KMS-11 (cell line): ENCODE results near the gene GDF15.

Experiments used
- H2AFZ ChIP-seq: fragments of 200-600 bp; sonication (generic); 2 replicates; pipeline ENCODE4 v1.6.1; 2016; ENCODE audit warnings: antibody characterized with exemption, mixed run types, low read depth
- H3K27ac ChIP-seq: fragments of 200-600 bp; sonication (generic); 2 replicates; pipeline ENCODE4 v1.6.1; 2016; ENCODE audit warnings: mild to moderate bottlenecking, mixed run types
- H3K27me3 ChIP-seq: fragments of 200-600 bp; sonication (generic); 2 replicates; pipeline ENCODE4 v1.6.1; 2017; ENCODE audit warnings: mild to moderate bottlenecking, low read depth, mixed run types, moderate library complexity; ENCODE audit not compliant: insufficient read depth
- H3K36me3 ChIP-seq: fragments of 200-600 bp; sonication (generic); 2 replicates; pipeline ENCODE4 v1.6.1; 2017; ENCODE audit warnings: mild to moderate bottlenecking, mixed run types; ENCODE audit not compliant: insufficient read depth
- H3K4me1 ChIP-seq: fragments of 200-600 bp; sonication (generic); 2 replicates; pipeline ENCODE4 v1.6.1; 2016; ENCODE audit warnings: mild to moderate bottlenecking, low read depth, mixed run types; ENCODE audit not compliant: poor library complexity, severe bottlenecking
- H3K4me2 ChIP-seq: fragments of 200-600 bp; sonication (generic); 2 replicates; pipeline ENCODE4 v1.7.0; 2016; ENCODE audit warnings: mild to moderate bottlenecking, mixed run types
- H3K4me3 ChIP-seq: fragments of 200-600 bp; sonication (generic); IDR thresholded peaks from 2 replicates; pipeline ENCODE4 v1.6.1; 2017; ENCODE audit warnings: low read depth, low read length, mixed read lengths; ENCODE audit not compliant: insufficient read depth
- H3K79me2 ChIP-seq: fragments of 200-600 bp; sonication (generic); 2 replicates; pipeline ENCODE4 v1.6.1; 2016; ENCODE audit warnings: low read depth, mixed run types; ENCODE audit not compliant: insufficient read depth
- H3K9ac ChIP-seq: fragments of 200-600 bp; sonication (generic); 2 replicates; pipeline ENCODE4 v1.6.1; 2016; ENCODE audit warnings: mild to moderate bottlenecking, mixed run types
- H4K20me1 ChIP-seq: fragments of 200-600 bp; sonication (generic); 2 replicates; pipeline ENCODE4 v1.6.1; 2016; ENCODE audit warnings: mild to moderate bottlenecking, mixed run types; ENCODE audit not compliant: insufficient read depth
- TF ChIP-seq, protein P1 (sequence below): fragments of 200-600 bp; sonication (generic); conservative IDR thresholded peaks from 2 replicates; pipeline ENCODE4 v1.6.1; 2017; ENCODE audit warnings: low read depth, mild to moderate bottlenecking, antibody characterized with exemption, low read length, moderate library complexity, mixed read lengths

The GDF15 gene, protein sequence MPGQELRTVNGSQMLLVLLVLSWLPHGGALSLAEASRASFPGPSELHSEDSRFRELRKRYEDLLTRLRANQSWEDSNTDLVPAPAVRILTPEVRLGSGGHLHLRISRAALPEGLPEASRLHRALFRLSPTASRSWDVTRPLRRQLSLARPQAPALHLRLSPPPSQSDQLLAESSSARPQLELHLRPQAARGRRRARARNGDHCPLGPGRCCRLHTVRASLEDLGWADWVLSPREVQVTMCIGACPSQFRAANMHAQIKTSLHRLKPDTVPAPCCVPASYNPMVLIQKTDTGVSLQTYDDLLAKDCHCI

DNA sequence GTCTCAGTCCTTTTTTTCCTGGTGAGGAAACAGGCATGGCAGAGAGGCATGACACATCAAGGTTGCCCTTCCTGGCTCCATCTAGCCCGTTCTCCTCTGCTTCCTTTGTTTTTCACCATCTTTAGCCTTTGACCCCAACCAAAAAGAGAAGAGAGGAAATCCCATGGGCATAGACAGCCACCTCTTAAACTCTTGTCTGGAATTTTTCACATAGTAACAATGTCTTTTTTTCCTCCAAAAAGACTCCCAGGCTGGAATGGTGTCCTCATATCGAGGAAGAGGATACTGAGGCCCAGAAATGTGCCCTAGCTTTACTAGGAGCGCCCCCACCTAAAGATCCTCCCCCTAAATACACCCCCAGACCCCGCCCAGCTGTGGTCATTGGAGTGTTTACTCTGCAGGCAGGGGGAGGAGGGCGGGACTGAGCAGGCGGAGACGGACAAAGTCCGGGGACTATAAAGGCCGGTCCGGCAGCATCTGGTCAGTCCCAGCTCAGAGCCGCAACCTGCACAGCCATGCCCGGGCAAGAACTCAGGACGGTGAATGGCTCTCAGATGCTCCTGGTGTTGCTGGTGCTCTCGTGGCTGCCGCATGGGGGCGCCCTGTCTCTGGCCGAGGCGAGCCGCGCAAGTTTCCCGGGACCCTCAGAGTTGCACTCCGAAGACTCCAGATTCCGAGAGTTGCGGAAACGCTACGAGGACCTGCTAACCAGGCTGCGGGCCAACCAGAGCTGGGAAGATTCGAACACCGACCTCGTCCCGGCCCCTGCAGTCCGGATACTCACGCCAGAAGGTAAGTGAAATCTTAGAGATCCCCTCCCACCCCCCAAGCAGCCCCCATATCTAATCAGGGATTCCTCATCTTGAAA lies at the start of gene GDF15:
Gene GDF15, plus strand, starts transcription at position 484 of the 868 bp plus-strand sequence. Its CDS starts 32 bp downstream, at position 516.
- TF ChIP-seq, protein P1, sequence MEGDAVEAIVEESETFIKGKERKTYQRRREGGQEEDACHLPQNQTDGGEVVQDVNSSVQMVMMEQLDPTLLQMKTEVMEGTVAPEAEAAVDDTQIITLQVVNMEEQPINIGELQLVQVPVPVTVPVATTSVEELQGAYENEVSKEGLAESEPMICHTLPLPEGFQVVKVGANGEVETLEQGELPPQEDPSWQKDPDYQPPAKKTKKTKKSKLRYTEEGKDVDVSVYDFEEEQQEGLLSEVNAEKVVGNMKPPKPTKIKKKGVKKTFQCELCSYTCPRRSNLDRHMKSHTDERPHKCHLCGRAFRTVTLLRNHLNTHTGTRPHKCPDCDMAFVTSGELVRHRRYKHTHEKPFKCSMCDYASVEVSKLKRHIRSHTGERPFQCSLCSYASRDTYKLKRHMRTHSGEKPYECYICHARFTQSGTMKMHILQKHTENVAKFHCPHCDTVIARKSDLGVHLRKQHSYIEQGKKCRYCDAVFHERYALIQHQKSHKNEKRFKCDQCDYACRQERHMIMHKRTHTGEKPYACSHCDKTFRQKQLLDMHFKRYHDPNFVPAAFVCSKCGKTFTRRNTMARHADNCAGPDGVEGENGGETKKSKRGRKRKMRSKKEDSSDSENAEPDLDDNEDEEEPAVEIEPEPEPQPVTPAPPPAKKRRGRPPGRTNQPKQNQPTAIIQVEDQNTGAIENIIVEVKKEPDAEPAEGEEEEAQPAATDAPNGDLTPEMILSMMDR, result peak; percentile 70
- Histone ChIP-seq H3K4me2 (no peak within 1 kb of the TSS), H3K4me3 (no peak within 1 kb of the TSS), H3K27me3 (peaks cover 33% of the 10 kb centered on the region; the same call in 1 of the 2 replicates), H3K4me1 (no peaks in the 10 kb centered on the region), H4K20me1 (no peaks in the 10 kb centered on the region), H3K27ac (no peak within 1 kb of the TSS), H3K79me2 (no peaks in the 10 kb centered on the region), H2AFZ (no peak within 1 kb of the TSS), H3K9ac (no peak within 1 kb of the TSS), H3K36me3 (no peaks in the 10 kb centered on the region)

DNA sequence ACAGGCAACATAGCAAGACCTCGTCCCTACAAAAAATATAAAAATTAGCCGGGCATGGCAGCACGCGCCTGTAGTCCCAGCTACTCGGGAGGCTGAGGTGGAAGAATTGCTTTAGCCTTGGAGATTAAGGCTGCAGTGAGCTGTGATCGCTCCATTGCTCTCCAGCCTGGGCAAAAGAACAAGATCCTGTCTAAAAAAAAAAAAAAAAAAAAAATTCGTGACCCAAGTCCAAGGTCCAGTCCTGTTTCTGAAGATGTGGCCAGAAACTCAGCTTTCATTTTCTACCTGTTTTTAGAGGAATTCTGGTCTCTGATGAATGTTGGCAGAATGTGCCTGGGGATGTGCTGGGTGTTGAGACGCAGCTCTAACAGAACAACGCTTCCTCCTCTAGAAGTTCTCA lies 47.4 kb upstream of the GDF15 start:
- peaks cover 5% of the 10 kb centered on the region; the same call in 1 of the 2 replicates for H3K27me3 ChIP-seq

DNA sequence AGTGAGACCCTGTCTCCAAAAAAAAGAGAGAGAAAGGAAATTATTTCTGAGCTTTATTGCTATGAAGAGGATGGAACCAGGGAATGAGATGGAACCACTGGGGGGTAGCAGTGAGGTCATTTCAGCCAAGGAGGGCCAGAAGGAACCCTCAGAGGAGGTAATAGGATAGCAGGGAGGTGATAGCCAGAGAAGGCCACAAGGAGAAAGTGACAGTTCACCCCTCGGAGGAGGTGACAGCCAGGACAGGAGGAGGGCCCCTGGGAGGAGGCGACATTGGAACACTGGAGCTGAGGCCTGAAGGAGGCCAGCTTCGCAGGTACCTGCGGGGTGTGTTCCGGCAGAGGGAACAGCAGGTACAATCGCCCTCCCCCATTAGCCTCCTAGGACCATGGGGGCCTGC lies 46.2 kb upstream of the GDF15 start:
- TF ChIP-seq, protein P1, result peak; percentile 31; the same call in 1 of the 2 replicates

More for the DNA sequence above, 47.4 kb upstream of the GDF15 start:
- Histone ChIP-seq H3K27ac (no peak overlapping the region), H3K36me3 (no peaks in the 10 kb centered on the region), H3K79me2 (no peaks in the 10 kb centered on the region), H2AFZ (no peak overlapping the region), H3K4me1 (peaks cover 15% of the 10 kb centered on the region), H3K9ac (no peak overlapping the region), H4K20me1 (no peaks in the 10 kb centered on the region), H3K4me3 (no peak overlapping the region), H3K4me2 (no peak overlapping the region)
- TF ChIP-seq, protein P1, result no peak

DNA sequence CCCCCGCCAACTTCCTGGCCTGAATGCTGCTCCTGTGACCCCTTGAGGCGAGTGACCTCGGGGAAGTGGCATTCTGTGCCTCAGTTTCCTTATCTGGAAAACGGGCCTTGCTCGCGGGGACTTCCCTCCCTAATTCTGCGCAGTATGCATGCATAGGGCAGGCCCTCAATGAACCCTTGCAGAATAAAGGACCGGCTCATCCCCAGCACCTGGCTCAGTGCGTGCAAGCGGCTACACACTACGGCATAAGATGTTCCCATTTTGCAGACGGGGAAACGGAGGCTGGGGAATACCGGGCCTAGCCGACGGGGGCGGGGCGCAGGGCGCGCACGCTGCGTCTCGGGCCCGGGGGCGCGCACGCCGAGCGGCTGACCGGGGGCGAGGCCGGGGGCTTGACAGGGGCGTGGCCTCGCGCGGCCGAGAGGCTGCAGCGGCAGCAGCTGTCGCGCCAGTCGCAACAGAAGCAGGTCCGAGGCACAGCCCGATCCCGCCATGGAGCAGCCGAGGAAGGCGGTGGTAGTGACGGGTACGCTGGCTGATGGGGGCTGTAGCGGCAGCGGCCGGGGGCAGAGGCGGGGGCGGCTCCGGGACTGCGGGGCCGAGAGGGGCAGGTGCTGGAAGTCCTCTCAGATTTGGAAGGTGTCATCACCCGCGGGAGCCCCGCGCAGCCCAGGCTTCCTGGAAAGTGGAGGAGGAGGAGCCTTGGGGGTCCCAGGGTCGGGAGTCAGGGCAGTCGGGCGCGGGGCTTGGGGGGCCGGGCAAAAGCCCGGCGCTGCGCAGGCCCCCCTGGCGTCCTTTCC lies 45.6 kb upstream of the GDF15 start, which contains the start of gene PGPEP1:
Gene PGPEP1, plus strand, starts transcription at position 409 of the 800 bp plus-strand sequence. Its CDS starts 84 bp downstream, at position 493.
- Histone ChIP-seq H3K79me2 (no peaks in the 10 kb centered on the region), H3K4me3 (peak within 1 kb of the TSS; percentile 51), H4K20me1 (no peaks in the 10 kb centered on the region), H3K9ac (peak within 1 kb of the TSS; percentile 35; the same call in 1 of the 2 replicates), H3K27me3 (peaks cover 3% of the 10 kb centered on the region; the same call in 1 of the 2 replicates), H3K36me3 (no peaks in the 10 kb centered on the region), H3K4me2 (peak within 1 kb of the TSS; percentile 84), H3K27ac (no peak within 1 kb of the TSS; the same call in 1 of the 2 replicates), H3K4me1 (peaks cover 15% of the 10 kb centered on the region), H2AFZ (peak within 1 kb of the TSS; percentile 83)
- TF ChIP-seq, protein P1, result no peak

More for the DNA sequence above, 46.2 kb upstream of the GDF15 start:
- Histone ChIP-seq H3K27ac (no peak overlapping the region), H3K36me3 (no peaks in the 10 kb centered on the region), H3K79me2 (no peaks in the 10 kb centered on the region), H2AFZ (peak overlapping the region; percentile 83; the same call in 1 of the 2 replicates), H3K4me3 (peak overlapping the region; percentile 51), H3K4me1 (peaks cover 15% of the 10 kb centered on the region), H4K20me1 (no peaks in the 10 kb centered on the region), H3K4me2 (peak overlapping the region; percentile 84), H3K9ac (no peak overlapping the region; the same call in 1 of the 2 replicates), H3K27me3 (peaks cover 3% of the 10 kb centered on the region; the same call in 1 of the 2 replicates)
